Mesothelial cell of epicardium (in vitro differentiated cells): ENCODE measurements around the gene NYNRIN. TPM values are rescaled to one million over a fixed set of nuclear protein-coding genes. Genes with fewer than 3 reads are reported as not detected.

Experiments used
- DNase-seq, 2 experiments: peaks; one replicate each; pipeline ENCODE4 v3.0.0; 2021; ENCODE audit warnings: low spot score in 2 of 2; ENCODE audit not compliant: unreplicated experiment in 2 of 2
- H3K27ac Mint-ChIP-seq: 2 replicates; pipeline ENCODE4 v1.8.0; 2021; ENCODE audit warnings: mixed read lengths
- H3K27me3 Mint-ChIP-seq: 2 replicates; pipeline ENCODE4 v1.8.0; 2021; ENCODE audit warnings: low read depth, mixed read lengths
- H3K36me3 Mint-ChIP-seq: 2 replicates; pipeline ENCODE4 v1.8.0; 2021; ENCODE audit warnings: mixed read lengths
- H3K4me1 Mint-ChIP-seq: 2 replicates; pipeline ENCODE4 v1.8.0; 2021; ENCODE audit warnings: mixed read lengths
- H3K4me3 Mint-ChIP-seq: 2 replicates; pipeline ENCODE4 v1.8.0; 2021; ENCODE audit warnings: mild to moderate bottlenecking, moderate library complexity, mixed read lengths
- H3K9me3 Mint-ChIP-seq: 2 replicates; pipeline ENCODE4 v1.8.0; 2021; ENCODE audit warnings: mixed read lengths
- CTCF ChIP-seq: fragments of 200-600 bp; sonication (generic); IDR thresholded peaks from one replicate; pipeline ENCODE4 v1.5.0; 2021; ENCODE audit warnings: antibody characterized with exemption; ENCODE audit not compliant: unreplicated experiment
- total RNA-seq: library from RNA; stranded (reverse); gene quantifications from 3 replicates; pipeline ENCODE4 v1.2.1, GENCODE V29; 2021

Gene NYNRIN
- total RNA-seq, 1 donor from 2014 or later: 173 TPM

- H3K9me3 Mint-ChIP-seq: peaks cover 4% of the 10 kb centered on the region
- H3K36me3 Mint-ChIP-seq: no peaks in the 10 kb centered on the region
- H3K4me1 Mint-ChIP-seq: peaks cover 28% of the 10 kb centered on the region
- no peak overlapping the region for H3K4me3 Mint-ChIP-seq
- DNase-seq: no peak
- TF ChIP-seq CTCF: no peak
- H3K27ac Mint-ChIP-seq: peak overlapping the region; percentile 97
- no peaks in the 10 kb centered on the region for H3K27me3 Mint-ChIP-seq
These were observed 34.0 kb upstream of the NYNRIN start for GRCh38 chr14:24364841-24365240.

GRCh38 chr14:24365600-24366412 is 33.0 kb upstream of the NYNRIN start:
- H3K27me3 Mint-ChIP-seq: no peaks in the 10 kb centered on the region
- H3K27ac Mint-ChIP-seq: peak overlapping the region; percentile 97
- peak overlapping the region; percentile 89 for H3K4me3 Mint-ChIP-seq

GRCh38 chr14:24366413-24366720 is 32.4 kb upstream of the NYNRIN start:
- Mint-ChIP-seq H3K4me1 (peaks cover 35% of the 10 kb centered on the region), H3K27me3 (no peaks in the 10 kb centered on the region), H3K36me3 (no peaks in the 10 kb centered on the region), H3K4me3 (peak overlapping the region; percentile 89), H3K9me3 (no peaks in the 10 kb centered on the region), H3K27ac (peak overlapping the region; percentile 97)
- TF ChIP-seq CTCF: no peak
- no peak for DNase-seq

More at GRCh38 chr14:24365600-24366412, 33.0 kb upstream of the NYNRIN start:
- DNase-seq: peak; percentile 67 to 85
- Mint-ChIP-seq H3K9me3 (no peaks in the 10 kb centered on the region), H3K36me3 (no peaks in the 10 kb centered on the region), H3K4me1 (peaks cover 29% of the 10 kb centered on the region)
- TF ChIP-seq CTCF: peak; percentile 81

- TF ChIP-seq CTCF: no peak
- Mint-ChIP-seq H3K36me3 (peaks cover 3% of the 10 kb centered on the region), H3K4me3 (peak overlapping the region; percentile 89), H3K27me3 (no peaks in the 10 kb centered on the region), H3K4me1 (peaks cover 40% of the 10 kb centered on the region), H3K27ac (peak overlapping the region; percentile 99), H3K9me3 (no peaks in the 10 kb centered on the region)
- peak; percentile 82 to 88 for DNase-seq
These were observed 31.9 kb upstream of the NYNRIN start for GRCh38 chr14:24366721-24367513.

- peaks cover 5% of the 10 kb centered on the region for H3K36me3 Mint-ChIP-seq
- no peak for TF ChIP-seq CTCF
- peak; percentile 64 to 76 for DNase-seq
- peak within 1 kb of the TSS; percentile 99 for H3K27ac Mint-ChIP-seq
- H3K4me1 Mint-ChIP-seq: peaks cover 48% of the 10 kb centered on the region
- H3K27me3 Mint-ChIP-seq: no peaks in the 10 kb centered on the region
- peak within 1 kb of the TSS; percentile 89 for H3K4me3 Mint-ChIP-seq
- H3K9me3 Mint-ChIP-seq: no peaks in the 10 kb centered on the region
These were observed 31.1 kb upstream of the NYNRIN start, which contains the start of gene NFATC4 for GRCh38 chr14:24367514-24368211. Gene NFATC4 (plus strand): TSS chr14:24368184. CDS start chr14:24368341, 157 bp downstream.
